NCI-H1436 treated with DMSO at 0.1 percent for 48 hours (cell line): ENCODE results near the gene EP400.
"Not testable (repeated sequence)": the region's sequence is repeated elsewhere in the genome, so short reads cannot be mapped to it uniquely, and the experiment has no call there.

Experiments
- DNase-seq: peaks from one replicate; lab custom pipeline; 2025; lab: John Stamatoyannopoulos, UW

Gene EP400

DNA sequence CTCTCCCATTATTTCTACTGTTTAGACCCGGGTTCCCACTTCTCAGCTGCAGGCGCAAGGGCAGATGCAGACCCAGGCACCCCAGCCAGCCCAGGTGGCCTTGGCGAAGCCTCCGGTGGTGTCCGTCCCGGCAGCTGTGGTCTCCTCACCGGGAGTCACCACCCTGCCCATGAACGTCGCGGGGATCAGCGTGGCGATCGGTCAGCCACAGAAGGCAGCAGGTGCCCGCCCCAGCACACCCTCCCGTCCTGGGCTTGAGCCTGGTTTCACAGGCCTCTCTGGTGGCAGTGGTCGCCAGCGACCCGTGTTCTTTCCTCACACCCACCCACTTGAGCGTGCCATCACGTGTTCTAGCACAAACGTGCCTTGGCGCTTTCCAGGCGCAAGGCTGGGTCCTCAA is 117.0 kb downstream of the EP400 start:
- DNase-seq: no peak

DNA sequence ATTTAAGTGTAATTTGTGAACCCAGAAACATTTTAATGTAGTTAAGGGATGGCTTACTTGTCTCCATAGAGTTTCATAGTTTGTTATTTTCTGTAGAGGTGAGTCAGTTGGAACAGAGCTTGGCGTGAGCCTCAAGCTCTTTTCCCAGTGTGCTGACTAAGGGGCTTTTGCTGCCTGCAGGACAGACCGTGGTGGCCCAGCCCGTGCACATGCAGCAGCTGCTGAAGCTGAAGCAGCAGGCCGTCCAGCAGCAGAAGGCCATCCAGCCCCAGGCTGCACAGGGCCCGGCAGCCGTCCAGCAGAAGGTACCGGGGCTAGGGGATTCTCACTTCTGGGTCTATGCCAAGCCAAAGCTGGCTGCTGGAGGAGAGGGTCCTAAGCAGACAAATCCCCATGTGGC is 117.4 kb downstream of the EP400 start:
- no peak for DNase-seq

DNA sequence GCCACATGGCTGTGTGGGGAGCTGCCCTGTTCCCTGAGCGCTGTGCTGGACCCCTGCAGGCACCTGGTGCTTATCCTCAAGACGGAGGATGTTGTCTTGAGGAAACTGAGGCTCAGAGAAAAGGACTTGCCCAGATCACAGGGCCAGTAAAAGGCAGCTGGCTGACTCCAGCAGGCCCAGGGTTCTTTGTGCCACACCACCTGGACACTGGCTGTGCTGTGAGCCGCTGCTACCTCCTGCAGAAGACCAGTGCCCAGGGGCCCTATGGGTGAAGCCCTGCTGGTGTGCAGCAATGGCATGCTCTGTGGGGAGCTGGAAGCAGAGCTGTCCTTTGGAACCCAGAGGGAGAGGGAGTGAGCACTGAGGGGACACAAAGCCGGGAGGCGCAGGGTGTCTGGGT is 118.5 kb downstream of the EP400 start:
- DNase-seq: no peak

DNA sequence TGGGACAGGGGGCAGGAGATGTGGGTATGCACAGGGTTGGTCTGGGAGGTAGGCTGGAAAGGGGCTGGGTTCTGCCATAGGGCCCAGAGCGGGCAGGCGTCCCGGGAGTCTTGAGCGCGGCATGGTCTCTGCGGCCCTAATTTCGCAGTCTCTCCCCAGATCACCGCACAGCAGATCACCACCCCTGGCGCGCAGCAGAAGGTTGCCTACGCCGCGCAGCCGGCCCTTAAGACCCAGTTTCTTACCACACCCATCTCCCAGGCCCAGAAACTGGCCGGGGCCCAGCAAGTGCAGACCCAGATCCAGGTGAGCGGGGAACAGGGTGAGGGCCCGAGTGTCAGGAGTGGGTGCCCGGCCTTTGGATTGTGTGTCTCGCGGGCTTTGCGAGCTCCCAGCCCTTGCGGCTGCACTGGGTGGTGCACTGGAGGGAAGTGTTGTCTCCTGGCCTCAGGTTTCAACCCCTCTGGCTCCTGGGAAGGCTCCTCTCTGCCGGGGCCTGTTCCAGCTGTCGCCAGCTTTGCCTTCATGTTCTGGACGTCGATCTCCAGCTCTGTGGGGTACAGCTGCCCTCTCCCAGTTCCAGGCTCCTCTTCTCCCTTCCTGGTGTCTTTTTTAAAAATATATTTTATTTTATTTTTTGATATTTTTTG is 119.7 kb downstream of the EP400 start:
- no peak for DNase-seq

DNA sequence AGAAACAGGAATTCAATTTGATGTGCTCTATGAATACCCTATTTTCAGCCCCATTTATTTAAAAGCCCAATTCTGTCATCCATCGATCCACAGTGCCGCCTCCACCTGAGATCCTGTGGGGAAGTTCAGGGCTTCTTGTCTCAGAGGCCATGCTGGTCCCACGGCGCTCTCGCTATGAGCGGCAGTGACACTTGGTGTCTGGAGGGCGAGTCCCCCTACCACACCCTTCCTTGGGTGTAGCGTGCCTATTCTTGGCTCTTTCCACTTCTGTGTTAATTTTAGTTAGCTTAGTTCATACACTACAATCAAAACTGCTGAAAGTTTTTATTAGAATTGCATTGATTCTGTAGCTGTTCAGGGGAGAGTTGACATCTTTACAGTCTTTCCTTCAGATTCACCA is 120.6 kb downstream of the EP400 start:
- DNase-seq: no peak

DNA sequence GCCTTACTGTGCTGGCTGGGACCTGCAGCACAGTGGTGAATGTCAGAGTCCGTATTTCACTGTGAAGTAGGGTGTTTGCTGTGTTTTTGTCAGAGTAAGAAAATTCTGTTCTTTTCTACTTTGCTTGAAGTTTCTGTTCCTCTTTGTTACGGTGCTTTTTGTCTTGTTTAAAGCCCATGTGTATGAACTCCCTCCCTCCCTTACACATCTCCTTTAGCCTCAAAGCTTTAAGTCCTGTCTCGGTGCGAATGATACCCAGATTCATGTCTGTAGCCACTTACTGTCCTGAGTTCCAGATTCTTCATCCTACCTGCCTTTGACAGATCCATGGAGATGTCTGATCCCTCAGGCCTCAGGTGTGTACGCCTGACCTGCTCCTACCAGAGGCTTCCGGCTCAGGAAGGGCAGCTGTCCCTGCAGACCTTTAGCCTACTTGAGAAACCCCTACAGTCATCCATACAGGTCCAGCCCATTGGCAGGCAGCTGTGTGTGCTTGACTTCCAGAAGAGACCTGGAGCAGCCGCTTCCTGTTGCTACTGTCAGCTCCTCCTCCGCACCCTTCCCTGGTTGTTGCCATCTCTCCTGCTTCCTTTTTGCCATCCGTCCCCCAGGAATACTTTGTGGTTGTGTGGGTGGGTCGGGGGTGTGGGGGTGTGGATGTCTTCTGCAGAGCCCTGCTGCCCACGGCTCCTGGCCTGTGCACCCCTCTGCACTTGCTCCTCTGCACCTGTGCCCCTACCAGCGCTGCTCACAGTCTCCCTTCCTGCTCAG is 121.5 kb downstream of the EP400 start:
- DNase-seq: no peak

DNA sequence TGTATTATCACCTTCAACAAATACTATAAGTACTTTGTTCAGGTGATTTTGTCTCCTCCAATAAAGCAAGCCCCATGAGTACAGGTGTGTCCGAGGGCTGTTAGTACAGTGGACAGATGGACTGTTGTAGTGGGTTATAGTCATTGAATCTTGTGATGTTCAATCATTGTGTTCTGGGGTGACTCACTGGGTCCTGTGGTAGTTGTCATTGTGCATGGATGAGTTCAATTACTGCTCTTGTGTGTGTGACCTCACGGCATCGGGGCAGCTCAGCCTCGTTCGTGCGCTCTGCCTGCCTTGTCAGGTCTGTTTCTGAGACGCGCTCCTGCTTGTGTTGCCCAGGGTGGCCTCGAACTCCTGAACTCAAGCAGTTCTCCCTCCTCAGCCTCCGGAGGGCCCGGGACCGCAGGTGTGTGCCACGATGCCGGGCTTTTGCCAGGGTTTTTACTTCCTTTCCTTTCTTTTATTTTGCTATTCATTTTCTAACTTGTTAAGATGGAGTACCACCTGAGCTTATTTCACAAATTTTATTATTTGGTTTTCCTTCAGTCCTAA is 122.2 kb downstream of the EP400 start:
- DNase-seq: no peak

DNA sequence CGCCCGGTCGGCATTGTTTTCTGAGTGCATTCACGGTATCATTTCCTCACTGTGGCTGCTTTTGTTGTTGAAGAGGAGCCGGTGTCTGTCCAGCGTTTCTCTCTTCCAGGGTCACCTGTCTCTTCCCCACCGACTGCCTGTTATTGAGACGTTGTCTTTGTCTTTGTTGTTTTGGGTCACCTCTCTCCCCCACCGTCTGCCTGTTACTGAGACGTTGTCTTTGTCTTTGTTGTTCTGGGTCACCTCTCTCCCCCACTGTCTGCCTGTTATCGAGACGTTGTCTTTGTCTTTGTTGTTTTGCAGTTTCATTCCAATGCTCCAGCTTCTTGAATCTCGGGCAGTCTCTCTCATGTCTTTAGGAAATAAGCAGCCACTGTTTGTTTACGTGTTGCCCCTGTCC is 124.5 kb downstream of the EP400 start:
- no peak for DNase-seq

DNA sequence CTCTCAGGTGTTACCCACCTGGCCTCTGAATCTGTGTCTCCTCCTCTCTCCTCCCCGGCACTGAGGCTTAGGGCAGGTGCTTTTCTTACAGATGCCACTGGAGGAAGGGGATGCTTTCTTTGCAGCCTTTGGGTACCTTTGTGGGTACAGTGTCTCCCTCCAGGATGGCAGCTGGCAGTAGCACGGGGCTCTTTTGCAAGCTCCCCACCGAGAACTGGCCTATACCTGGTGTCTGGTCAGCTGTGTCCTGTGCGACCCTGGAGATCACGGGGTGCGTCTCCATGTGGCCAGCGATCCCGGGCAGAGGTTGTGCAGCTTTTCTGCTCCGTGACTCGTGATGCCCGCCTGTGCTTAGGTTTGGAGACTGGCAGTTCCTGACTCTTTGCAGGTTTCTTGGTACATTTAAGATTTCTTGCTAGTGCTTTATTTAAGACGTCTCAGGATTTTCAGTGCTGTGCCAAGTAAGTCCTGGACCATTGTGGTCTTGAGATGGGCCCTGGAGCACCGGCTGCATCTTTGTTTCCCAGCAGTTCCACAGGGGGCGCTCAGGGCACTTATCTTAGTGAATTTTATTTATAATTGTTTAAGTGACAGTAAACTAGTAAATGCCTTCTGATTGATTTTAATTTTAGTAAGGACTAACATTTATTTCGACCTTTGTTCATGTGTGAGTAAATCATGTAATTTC is 125.4 kb downstream of the EP400 start:
- DNase-seq: no peak

DNA sequence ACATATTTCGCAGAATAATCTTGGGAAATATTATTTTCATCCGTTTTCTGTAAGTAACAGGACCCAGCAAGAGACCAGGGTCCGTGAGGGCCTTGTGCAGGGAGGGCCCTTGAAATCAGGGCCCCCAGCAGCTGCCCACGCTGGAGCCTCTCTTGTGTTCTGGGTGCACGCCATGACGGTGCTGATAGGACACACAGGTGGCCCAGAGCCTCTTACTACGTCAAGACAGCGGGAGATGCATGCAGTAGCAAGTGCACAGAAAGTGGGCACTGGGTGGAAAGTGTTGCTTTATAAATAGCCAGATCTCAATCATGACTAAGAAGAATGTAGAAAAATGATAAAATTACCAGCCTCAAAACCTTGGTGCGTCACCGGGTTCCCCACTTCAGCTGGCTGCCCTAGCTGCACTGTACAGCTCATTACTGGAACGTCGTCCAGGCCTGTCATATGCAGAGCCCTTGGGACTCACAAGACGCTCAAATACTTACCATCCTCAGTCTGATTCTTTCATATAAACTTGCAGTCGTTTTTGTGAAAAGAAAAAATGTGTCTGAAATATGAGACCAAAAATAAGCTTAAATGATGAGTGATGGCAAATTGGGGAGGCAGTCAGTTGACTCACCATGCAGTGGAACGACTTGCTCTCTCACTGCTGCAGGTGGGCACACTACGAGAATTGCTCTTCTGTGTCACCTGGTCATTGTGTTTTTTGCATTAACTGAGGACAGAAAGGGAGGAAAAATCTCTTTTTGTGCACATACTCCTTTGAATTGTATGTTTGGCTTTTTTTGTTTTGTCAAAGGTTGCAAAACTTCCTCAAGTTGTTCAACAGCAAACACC is 126.2 kb downstream of the EP400 start:
- DNase-seq: no peak

DNA sequence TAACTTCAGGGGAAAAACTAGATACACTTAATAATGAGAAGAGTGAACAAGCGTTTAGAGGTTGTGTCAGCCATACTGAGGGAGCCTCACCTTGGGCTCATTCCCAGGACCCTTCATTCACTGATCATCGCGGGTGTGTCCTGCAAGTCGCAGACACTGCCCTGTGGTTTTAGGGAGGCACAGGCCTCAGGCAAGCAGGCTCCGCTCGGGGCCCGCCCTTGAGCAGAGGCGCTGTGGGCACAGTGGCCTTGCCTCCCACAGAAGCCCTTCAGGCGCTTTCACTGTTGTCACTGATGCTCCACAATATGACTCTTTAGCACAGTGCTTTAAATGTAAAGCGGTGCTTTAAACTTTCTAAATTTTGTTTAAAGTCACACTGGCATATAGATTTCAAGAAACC is 127.0 kb downstream of the EP400 start:
- DNase-seq: no peak

DNA sequence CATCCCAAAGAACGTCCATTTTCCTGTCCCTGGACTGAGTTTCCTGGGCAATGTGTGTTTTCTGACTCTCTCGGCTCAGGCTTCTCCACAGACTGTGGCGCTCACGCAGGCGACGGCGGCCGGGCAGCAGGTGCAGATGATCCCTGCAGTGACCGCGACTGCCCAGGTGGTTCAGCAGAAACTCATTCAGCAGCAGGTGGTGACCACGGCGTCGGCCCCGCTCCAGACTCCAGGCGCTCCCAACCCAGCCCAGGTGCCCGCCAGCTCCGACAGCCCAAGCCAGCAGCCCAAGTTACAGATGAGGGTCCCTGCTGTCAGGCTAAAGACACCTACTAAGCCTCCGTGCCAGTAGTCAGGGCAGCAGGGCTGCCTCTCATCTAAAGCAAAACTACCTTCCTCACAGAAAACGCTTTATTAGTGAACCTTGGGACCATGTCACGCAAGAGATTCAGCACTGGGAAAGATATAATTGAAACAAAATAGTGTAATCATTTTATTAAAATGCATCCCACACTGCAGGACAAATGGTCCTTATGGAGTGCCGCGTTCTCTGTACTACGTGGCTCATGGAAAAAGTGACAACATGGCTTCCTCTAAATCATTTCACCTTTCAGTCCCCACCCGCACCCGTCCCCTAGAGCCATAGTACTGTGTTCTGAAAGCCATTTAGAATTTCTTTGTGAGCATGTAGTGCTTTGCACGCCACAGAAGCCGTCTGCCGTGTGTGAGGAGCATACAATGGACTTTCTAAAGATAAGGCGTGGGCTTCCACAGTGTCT is 127.8 kb downstream of the EP400 start:
- DNase-seq: no peak

DNA sequence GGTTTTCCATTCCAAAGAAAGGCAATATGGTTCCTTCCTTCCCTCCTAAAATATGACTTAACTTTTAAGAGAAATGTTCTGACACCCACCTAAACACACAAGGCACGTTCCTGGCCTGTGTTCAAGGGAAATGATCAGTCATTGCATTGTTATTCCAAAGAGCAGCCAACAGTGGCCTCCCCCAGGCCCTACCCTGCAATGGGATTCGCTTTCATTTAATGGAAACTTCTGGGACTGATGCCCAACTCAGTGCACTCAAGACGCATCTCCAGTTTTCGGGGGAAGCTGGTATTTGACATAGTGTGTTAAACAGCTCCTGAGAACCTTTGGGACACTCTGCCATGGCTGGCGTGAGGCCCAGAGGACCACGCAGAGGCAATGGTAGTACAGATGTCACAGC is 128.4 kb downstream of the EP400 start:
- no peak for DNase-seq

DNA sequence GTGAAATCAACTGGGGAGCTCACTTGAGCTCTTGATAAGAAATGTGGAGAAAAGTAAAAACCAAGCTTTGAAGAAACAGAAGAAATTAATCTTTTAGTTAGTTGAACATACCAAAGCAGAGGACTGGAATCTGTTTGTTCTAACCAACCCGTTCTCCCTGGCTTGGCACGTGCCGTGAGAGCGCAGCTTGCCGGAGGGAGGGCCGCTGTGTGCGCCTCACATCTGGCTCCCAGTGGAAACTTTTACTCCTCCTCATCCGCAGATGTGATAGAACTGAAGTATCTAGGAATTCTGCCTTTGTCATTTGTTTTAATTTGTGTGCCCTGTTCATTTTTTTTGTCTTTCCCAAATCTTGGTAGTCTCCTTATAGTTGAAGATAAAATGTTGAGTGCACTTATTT is 129.5 kb downstream of the EP400 start:
- DNase-seq: no peak

DNA sequence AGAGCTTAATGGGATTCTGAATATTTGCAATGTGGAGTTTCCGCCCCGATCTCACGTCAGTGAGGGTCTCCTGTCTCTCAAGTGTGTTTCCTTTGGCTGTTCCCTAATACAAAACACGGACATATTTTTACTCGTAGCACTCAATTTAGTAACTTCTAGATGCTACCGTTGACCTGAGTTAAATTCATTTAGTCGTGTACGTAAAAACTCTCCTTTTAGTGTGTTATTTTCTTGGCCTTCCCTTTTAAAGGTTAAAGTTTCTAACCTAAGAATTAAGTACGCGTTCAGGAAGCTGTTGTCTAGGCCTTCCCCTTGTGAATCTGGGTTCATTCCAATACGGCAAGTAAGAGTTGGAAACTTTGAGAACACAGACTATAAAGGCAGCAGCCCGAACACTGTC is 130.0 kb downstream of the EP400 start:
- no peak for DNase-seq

DNA sequence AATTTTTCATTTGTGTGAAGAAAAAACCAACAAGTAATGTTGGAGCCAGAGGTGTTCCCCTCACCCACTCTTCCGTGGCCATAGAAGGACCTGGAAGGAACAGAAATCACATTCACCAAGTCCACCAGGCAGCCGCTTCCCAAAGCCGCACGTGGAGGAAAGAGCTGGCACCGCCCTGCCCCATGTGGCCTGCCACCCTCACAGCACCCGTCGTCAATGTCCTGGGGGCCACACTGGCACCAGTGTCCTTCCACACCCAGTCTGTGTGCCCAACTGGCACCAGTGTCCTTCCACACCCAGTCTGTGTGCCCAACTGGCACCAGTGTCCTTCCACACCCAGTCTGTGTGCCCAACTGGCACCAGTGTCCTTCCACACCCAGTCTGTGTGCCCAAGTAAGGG is 130.8 kb downstream of the EP400 start:
- not testable (repeated sequence) for DNase-seq

DNA sequence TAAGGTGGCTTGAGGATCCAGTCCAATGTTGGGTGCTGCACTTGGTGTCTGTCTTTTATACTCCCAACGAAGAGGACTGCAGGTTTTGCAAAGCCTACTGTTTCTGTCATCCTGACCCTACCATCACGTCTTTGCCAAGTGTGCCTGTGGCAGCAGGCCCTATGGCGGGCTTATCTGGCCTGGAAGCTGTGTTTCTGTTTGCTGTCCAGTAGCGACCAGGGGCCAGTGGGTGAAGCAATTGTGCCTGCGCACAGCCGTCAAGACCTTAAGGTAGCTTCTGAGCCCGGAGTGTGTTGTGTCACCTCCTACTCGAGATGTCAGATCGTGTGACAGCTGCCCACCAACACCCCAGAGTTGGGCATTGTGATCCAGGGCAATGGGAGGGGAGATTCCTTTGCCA is 131.7 kb downstream of the EP400 start:
- no peak for DNase-seq

DNA sequence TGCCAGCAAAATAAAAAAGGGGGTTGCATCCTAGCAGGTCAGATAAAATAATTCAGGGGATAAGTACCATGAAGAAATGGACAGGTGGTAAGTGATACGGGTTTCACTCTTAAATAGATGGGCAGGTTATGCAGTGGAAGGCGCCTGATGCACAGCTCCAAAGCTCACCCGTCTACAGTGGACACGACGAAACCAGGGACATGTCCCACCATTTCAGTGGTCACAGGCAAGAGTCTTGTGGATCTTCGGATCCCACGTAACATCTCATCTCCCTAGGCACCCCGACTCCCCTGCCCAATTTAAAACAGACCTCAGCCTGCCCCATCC is 133.8 kb downstream of the EP400 start:
- no peak for DNase-seq

DNA sequence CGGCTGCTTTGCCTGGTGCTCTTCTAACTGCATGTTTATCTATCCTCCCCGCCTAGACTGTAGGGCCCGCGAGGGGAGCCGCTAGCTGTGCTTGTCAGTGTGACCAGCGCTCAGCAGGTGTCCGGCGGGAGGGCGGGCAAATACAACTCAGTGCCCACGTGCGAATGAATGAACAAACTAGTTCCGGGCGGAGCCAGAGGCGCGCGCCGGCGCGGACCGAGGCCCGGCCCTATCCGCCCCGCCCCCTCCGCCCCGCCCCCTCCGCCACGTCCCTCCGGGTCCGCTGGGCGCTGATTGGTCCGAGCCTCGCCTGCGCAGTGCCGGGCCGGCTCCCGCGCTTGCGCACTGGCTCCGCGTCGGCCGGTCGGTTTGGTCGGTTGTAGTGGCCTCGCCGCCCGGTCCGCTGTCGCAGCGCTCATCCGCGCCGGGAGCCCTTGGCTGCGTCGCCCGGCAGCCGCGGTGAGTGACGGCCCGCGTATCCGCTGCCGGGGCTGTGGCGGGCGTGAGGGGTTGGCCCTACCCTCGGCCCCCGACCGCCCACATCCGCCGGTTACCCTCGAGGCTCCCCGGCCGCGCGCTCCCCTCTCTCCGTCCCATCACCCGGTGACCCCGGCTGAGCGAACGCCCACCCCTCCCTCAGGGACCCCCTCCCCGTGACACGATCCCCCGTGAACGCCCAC is 134.3 kb downstream of the EP400 start:
- peak; percentile 20 for DNase-seq

DNA sequence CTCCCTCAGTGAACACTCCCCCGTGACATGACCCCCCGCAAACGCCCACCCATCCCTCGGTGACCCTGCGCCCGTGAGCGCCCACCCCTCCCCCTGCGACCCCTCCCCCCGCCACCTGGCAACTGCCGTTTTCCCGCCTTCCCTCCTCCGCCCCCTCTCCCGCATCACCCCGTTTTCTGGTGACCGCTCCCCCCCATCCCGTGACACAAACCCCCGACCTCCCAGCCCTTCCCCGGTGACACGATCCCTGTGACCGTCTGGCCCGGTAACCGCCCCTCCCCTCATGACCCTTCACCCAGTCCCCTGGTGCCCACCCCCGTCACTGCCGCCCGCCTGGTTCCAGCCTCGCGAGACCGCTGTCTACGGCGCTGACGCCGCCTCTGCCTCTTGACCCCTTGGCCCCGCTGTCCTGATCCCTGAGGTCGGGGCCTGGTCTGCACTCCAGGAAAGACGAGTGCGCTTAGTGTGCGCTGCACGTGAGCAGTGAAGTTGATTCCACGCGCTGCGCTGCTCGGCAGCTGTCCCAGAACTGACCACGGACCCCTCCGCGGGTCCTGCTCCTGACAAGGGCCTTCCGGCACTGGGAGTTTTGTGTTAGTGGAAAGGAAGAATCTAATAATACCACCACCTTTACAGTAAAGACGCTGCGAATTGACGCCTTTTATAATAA is 135.0 kb downstream of the EP400 start:
- DNase-seq: no peak
